CD4-positive, alpha-beta T cell treated with Interleukin-6 for 4 hours (primary cell): ENCODE data around the gene HSD11B1L.
"Not testable (repeated sequence)": the region's sequence is repeated elsewhere in the genome, so short reads cannot be mapped to it uniquely, and the experiment has no call there.

ENCODE experiments used
- DNase-seq: peaks from one replicate; pipeline ENCODE4 v3.0.0-alpha.2; 2020; ENCODE audit warnings: mixed read lengths

The HSD11B1L gene

DNA sequence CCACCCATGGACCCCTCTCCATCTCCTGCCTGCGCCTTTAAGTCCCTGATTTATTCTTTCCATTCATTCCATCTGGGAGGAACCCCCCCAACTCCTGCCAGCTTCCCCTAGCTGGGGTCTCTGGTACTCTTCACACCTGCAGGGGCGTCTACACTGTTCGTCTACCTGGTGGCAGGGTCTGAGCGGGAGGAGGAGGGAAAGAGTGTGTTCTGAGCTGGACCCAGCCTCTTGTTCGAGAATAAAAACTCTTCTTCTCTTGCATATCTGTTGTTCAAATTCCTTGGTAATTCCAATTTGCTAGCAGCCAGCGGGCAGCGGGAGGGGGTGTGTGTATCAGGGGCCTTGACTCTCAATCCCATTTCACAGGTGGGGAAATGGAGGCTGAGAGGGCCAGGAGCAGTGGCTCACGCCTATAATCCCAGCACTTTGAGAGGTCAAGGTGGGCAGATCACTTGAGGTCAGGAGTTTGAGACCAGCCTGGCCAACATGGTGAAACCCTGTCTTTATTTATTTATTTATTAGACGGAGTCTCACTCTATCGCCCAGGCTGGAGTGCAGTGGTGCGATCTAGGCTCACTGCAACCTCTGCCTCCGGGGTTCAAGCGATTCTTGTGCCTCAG lies 7.5 kb downstream of the HSD11B1L start:
- not testable (repeated sequence) for DNase-seq

DNA sequence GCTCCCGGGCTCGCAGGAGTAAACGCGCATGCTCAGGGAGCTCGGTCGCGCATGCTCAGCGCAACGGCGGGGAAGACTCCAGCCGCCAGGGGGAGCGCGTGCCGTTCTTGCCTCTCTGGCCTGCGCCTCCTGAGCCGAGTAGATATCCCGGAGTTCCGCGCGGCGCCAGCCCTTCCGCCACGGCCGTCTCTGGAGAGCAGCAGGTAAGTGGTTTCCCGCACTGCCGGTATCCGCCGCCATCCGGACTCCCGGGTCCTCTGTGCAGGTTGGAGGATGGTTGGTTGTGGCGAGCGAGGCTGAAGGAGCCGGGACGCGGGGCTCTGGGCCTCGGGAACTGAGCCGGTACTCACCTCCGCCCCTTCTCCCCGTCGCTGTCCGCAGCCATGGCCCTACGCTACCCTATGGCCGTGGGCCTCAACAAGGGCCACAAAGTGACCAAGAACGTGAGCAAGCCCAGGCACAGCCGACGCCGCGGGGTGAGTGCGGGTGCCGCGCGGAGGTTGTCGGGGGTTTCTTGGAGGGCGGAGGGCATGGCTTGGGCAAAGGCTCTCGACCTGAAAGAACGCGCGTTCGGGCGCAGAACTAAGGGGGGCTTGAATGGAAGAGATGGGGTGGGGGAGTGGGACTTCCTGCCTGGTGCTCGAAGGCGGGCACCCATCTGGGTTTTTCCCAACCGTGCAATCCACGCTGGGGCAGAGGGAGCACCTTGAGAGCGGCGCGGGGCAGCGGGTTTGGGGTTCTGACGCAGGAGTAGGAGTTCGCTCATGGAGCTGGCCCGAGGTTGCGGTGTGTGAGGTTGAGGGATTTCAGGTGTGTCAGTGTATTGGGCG lies 9.5 kb downstream of the HSD11B1L start, which contains the start of gene RPL36:
RPL36 (plus strand) TSS at position 171 of the 830 bp plus-strand sequence; CDS start at position 384, 213 bp downstream.
- DNase-seq = peak; percentile 98

DNA sequence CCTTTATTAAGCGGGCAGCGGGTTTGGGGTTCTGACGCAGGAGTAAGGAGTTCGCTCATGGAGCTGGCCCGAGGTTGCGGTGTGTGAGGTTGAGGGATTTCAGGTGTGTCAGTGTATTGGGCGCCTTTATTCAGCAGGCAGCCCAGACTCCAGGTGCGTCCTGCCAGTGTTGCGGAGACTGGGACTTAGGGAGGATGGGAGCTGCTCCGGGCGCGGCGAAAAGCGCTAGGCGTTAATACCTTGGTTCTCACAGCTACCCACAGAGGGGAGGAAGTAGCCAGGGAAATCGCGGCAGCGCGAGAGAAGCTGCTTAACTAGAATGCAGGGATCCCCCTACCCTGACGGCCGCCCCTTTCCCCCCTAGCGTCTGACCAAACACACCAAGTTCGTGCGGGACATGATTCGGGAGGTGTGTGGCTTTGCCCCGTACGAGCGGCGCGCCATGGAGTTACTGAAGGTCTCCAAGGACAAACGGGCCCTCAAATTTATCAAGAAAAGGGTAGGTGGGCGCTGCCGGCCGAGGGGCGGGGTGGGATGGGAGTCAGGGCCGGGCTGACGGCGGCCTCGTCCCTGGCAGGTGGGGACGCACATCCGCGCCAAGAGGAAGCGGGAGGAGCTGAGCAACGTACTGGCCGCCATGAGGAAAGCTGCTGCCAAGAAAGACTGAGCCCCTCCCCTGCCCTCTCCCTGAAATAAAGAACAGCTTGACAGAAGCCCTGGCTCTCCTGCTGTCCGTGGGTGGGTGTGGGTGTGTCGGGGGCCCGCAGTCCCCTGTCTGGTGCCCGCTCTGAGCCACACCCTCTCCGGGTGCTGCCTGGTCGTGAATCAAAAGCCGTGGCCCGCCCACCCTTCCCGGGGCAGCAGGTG lies 10.4 kb downstream of the HSD11B1L start:
- DNase-seq = peak; percentile 39

DNA sequence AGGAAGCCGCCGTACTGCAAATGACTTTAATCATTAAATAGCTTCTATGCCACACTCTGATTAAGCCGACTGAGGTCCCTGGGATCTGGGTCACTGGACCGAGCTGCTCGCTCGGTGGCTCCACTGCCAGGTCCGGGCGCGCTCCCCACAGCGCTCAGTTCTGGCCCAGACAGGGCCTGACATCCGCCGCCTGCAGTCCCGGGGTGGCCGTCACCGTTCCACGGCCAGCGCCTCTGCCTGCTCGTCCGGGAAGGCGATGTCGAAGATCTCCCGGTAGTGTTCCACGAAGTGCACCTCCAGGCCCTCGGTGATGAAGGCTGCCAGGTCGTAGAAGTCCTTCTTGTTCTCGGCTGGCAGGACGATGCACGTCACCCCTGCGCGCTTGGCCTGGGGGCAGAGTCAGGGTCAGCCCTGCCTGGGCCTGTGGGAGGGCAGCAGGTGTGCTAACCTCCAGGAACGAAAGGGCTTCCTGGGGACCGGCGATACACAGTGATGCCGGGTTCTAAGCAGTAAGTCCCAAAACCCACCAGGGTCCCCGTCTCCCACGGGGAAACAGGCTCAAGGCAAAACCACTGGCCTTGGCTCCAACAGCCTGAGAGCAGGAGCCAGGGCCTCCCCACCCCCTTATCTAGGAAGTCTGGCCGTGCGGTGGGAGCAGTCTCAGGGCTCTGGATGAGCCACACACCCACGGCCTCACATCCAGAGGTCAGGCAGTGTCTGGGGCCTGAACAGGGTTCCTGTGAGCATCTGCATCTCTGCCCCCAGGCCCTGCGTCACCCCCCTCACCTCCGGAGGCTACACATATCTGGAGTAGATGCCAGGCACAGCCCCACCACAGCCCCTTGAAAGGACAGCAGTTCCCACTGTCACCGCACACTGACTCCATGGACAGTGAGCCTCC lies 11.2 kb downstream of the HSD11B1L start:
- no peak for DNase-seq

DNA sequence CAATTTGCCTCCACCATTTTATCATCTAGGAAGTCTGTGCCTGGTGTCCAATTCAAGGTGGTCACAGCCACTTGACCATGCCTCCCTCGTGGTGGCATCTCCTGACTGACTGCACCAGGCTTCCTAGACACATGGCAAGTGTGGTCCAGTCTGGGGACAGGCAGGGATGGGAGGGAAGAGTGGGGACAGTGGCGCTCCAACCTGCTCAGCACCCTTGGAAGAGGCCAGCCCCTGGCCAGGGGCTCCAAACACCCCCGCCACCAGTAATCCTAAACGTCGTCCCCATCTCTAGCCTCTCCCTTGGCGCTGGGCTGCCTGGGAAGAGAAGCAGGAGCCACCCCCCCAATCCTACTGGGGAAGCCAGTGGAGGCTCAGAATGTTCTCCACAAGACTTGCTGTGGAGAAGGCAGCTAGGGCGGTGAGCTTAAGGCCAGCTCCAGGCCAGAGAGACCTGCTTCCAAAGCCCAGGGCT lies 11.9 kb downstream of the HSD11B1L start:
- no peak for DNase-seq

DNA sequence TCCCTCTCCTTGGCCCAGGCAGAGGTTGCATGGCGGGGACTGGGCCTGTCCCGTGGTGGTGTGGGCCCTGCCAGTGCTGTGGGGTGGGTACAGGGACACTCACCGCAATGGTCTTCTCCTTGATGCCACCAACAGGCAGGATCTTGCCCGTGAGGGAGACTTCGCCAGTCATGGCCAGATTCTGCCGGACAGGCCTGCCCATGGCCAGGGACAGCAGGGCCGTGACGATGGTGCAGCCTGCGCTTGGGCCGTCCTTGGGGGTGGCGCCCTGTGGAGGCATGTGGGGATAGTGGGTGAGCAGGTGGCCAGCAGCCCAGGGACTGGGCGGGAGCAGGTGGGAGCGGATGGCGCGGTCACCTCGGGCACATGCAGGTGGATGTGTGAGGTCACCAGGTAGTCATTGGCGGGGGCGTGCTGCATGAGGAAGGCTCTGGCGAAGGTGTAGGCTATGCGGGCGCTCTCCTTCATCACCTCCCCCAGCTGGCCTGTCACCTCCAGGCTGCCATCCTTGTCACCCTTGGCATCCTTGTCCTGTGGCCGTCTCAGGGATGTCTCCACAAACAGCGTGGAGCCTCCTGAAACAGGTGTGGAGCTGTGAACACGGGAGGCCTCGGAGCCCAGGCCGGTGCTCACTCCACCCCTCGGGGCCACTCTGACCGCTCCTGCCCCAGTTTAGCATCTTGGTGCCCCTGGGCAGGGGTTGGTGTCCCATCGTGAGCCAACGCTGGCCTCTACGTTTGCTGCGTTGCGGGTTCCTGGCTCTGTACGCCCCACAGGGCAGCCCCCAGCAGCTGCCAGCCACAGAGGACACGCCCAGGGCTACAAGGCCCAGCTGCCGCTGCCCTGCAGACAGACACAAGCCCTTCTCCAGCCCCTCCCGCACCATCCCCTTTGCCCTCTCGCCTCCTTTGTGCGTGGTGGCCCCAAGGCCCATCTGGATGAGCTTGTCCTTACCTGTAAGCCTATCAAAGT lies 12.7 kb downstream of the HSD11B1L start:
- DNase-seq = no peak

DNA sequence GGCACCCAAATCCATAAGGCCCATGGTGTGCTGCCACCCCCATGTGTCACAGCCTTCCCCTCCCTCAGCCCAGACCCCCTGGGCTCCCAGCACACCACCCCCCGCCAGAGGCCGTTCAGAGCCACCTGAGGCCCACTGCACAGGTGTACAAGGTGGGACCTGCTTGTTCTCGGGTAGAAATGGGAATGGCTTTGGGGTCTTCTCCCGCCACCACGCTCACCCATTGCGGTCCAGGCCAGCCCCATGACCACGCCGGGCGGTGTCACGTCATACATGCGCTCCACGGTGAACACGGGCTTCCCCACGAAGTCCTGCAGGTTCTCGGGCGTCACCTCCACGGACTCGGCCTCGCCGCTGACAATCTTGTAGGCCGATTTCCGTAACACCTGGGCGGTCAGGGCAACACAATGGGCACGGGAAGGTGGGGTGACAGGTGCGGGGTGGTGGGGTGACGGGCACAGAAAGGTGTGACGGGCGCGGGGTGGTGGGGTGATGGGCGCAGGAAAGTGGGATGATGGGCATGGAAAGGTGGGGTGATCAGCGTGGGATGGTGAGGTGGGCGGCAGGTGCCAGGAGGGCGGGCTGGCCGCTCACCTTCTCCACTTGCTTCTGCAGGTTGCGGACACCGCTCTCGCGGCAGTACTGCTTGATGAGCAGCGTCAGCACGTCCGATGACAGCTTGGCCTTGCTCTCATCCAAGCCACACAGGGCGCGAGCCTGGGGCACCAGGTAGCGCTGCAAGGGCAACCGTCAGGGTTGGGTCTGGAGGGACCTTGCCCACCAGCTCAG lies 13.5 kb downstream of the HSD11B1L start:
- no peak for DNase-seq

DNA sequence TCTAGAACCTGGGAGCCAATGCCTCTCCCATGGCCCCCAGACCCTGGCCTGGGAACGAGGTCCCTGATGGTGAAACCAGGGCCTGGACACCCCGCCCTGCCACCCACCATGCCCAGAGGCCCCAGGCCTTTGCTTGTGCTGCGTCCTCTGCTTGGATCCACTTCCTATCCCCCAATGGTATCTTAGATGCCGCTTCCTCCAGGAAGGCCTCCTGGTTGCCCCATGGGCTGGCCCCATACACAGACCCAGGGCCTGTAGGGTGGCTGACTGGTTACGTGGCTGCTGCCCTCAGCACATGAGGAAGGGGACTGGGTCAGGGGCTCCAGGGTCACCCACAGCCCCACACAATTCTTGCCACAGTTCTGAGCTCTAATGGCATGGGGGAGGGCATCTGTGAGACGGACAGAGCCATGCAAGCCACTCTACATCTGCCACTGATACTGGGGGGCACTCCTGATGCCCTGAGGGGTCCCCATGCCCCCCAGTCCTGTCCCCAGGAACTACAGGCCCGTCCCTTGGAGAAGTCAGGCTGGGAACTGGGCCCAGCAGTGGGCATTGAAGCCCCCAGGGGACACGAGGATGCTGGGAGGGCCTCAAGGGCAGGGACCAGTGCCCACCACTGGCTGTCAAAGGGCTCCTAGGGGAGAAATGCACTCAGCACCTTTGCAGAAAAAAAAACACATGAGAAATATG lies 14.3 kb downstream of the HSD11B1L start:
- DNase-seq = no peak

DNA sequence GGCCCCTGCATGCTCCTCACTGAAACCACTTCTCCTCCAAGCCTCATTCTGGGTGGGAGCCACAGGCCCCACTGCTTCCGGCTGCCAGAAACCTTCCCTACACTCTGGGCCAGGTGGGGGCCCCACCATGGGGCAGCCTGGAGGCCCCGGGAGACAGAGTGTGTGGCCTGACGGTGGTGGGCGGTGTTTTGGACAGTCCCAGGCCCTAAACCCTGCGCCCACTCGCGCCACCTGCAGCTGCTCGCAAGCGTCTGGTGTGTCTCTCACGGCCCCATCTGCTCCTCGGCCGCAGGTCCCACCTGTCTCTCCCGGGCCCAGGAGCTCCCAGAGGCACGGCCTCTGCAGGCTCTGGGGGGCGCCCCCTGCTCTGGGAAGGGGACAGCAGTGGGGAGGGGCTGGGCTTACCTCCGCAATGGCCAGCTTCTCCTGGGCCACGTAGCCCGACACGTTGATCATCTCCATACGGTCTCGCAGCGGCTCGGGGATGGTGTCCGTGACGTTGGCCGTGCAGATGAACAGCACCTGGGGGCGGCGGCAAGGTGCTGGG lies 14.9 kb downstream of the HSD11B1L start:
- no peak for DNase-seq

DNA sequence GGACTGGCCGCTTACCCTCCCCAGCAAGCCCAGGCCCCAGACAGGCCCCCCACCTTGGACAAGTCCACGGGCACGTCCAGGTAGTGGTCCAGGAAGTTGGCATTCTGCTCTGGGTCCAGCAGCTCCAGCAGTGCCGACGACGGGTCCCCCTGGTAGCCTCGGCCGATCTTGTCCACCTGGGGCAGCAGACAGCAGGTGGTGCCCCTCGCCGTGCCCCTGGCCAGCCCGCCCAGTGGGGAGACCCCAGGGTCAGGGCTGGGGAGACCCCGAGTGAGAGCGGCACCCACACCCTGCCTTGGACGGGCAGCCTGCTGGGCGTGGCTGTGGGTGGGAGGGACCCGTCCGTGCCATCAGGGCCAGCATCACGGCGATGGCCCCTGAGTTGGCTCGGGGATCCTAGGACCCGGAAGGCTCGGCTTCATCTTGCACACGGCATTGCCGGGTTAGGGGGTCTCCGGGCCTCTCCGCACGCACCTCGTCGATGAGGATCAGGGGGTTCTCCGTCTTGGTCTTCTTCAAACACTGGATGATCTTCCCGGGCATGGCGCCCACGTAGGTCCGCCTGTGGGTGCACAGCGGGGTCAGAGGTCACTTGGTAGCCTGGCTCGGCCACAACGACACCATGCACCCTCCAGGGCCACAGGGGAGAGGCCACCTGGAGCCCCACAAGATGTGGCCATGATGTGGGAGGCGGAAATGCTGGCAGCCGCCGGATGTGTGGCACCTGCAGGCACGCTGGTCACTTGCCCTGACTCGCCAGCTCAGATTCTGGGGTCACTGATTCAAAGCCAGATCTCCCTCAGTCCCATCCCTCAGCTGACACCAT lies 15.6 kb downstream of the HSD11B1L start:
- DNase-seq = no peak

DNA sequence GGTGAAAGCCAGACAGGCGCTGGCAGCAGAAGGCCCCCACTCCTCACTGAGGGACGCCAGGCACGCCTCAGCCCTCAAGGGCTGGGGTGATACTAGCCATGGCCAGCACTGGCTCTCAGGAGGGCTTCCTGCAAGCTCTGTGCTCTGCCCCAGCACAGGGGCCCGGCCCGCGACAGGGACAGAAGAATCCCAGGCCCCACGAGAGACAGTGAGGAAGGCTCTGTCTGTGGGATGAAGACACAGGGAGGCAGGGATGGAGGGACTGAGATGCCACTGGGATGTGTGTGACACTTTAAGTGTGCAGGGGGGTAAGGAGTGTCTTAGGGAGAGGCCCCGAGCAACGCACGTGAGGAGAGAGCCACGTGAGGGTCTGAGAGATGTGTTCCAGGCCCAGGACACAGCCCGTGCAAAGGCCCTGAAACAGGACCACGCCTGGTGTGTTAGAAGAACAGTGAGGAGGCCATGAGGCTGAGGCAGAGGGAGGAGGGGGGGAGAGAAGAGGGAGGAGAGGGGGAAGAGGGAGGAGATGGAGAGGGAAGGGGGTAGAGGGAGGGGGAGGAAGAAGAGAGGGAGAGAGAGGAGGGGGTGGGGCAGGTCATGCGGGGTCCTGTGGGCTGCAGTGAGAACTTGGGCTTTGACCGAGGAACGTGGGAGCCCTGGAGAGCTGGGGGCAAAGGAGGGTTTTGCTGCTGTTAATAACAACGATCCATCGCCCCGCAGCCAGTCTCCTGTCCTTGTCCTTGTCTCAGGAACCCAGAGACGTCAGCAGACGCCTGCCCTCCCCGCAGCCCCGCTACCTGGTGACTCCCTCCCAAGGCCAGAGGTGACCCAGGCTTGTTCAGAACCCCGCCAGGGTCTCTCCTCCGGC lies 16.4 kb downstream of the HSD11B1L start:
- DNase-seq = no peak

DNA sequence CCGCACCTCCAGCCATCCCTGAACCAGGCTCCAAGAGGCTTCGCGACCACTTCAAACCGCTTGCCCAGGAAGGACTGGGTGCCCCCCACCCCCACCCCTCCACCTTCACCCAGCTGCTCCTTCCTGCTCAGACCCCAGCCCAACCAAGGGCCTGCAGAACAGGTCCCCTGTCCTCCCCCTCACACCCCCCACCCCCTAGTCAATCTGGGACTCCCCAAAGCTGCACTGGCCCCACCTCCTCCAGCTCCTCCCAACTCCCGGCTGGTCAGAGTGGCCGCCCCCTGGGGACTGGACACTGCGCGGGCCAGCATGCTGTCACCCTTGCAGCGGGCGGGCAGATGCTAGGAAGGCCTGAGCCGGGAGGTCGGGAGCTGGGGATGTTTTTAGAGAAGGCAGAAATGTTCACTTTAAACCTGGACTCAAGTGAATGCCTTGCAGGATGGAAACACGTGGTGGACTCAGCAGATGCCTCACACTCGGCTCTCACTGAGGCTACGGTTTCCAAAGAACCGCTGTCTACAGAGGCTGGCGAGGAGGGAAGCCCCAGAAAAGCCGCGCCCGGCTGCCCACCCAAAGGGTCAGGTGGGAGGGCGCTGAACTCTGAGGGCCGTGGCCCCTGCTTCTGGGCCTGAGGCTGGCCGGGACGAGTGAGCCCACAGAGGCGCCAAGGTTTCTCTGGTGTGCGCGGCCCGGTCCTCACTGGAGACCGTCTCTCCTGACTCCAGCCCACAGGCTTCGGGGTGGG lies 17.2 kb downstream of the HSD11B1L start:
- DNase-seq = no peak

DNA sequence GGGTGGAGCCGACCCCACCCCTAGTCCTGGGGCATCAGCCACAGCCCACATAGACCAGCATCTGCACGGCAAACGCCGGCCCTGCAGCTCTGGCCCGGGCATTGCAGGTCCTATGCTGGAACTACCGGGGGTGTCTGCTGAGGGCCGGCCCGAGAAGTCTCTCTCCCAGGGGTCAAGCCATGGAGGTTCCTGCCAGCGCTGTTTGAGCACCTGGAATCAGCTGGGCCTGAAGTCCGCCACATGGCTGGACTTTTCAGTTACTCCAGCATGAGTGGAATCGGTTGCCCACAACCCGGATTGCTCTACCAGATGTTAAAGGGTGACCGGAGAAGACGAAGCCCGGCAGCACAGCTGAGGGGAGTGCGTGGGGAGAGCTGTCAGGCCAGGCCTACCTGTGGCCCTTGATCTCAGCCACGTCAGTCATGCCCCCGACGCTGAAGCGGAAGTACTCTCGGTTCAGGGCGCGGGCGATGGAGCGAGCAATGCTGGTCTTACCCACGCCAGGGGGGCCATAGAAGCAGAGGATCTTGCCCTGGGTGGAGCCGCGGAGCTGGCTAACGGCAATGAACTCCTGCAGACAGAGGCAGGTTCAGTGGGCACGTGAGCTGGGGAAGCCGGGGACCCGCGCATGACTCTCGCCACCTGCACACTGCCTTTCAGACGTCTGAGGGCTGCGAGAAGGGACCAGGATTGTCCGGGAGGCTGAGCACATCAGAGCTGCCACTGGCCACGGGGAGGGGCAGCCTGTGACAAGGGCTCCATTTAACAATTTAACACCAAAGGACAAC lies 18.0 kb downstream of the HSD11B1L start:
- DNase-seq = no peak

DNA sequence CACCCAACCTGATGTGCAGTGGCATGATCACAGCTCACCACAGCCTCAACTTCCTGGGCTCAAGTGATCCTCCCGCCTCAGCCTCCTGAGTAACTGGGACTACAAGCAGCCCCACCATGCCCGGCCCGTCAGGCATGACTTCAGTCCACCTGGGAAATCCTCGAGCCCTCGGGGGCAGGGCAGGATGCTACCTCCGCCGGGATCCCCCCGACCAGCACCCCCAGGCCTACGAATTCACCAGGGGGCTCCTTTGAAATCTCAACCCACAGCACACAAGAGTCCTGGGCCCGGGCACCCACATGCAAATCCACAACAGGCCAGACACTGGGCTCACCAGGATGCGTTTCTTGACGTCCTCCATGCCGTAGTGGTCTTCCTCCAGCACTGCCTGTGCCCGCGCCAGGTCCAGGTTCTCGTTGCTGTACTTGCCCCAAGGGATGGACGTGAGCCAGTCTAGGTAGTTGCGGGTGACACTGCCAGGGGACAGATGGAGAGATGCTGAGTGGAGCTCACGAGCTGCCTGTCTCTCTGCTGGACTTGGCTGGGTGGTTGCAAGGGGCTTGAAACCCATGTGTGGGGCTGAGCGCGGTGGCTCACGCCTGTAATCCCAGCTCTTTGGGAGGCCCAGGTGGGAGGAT lies 19.7 kb downstream of the HSD11B1L start:
- no peak for DNase-seq

DNA sequence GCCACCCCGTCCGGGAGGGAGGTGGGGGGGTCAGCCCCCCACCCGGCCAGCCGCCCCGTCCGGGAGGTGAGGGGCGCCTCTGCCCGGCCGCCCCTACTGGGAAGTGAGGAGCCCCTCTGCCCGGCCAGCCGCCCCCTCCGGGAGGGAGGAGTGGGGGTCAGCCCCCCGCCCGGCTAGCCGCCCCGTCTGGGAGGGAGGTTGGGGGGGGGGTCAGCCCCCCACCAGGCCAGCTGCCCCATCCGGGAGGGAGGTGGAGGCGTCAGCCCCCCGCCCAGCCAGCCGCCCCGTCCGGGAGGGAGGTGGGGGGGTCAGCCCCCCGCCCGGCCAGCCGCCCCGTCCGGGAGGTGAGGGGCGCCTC lies 21.2 kb downstream of the HSD11B1L start:
- DNase-seq = not testable (repeated sequence)
